IMR-90 (cell line): ENCODE data around the gene EPOP. TPM values are rescaled to one million over a fixed set of nuclear protein-coding genes. Genes with fewer than 3 reads are reported as not detected.

Source experiments
- ATAC-seq: fragments of 200-7000 bp; cut with Tn5 transposase; 2 replicates; pipeline ENCODE4 v1.9.1; 2020; ENCODE audit warnings: low read depth, mild to moderate bottlenecking, moderate library complexity
- BruUV-seq: library from RNA; stranded (reverse); fragments of 400-500 nt; replicated peaks from 2 replicates; lab custom pipeline; 2021; lab: Mats Ljungman, UMichigan
- CTCF ChIA-PET: fragments of 300-600 bp; formaldehyde crosslinking; extraction: SDS; loops from one replicate; lab custom pipeline; 2021; ENCODE audit warnings: antibody characterized with exemption; lab: Yijun Ruan, JAX
- POLR2A ChIA-PET: fragments of 300-600 bp; sonication (Branson Sonifier 250); formaldehyde crosslinking; loops from one replicate; lab custom pipeline; 2022; ENCODE audit warnings: antibody characterized with exemption; ENCODE audit not compliant: unreplicated experiment; lab: Charles Lee
- DNase-seq: peaks from one replicate; pipeline ENCODE4 v3.0.0; 2013
- H2AFZ ChIP-seq: replicated peaks from 2 replicates; pipeline ENCODE3; 2013; ENCODE audit warnings: low read length, mild to moderate bottlenecking; ENCODE audit not compliant: poor library complexity
- H2AK5ac ChIP-seq: 2 replicates; pipeline ENCODE4 v1.6.1; 2013; ENCODE audit warnings: low read depth, low read length, inconsistent platforms
- H2AK9ac ChIP-seq: replicated peaks from 2 replicates; pipeline ENCODE3; 2013; ENCODE audit warnings: mild to moderate bottlenecking, low read depth, low read length, moderate library complexity; ENCODE audit not compliant: poor library complexity
- H2BK120ac ChIP-seq: 2 replicates; pipeline ENCODE4 v1.6.1; 2013; ENCODE audit warnings: low read depth, low read length, inconsistent platforms
- H2BK15ac ChIP-seq: 3 replicates; pipeline ENCODE4 v1.6.1; 2013; ENCODE audit warnings: low read depth, low read length, inconsistent platforms
- H2BK20ac ChIP-seq: 2 replicates; pipeline ENCODE4 v1.6.1; 2013; ENCODE audit warnings: low read depth, mild to moderate bottlenecking, inconsistent platforms, low read length, moderate library complexity
- H2BK5ac ChIP-seq: 2 replicates; pipeline ENCODE4 v1.6.1; 2013; ENCODE audit warnings: mild to moderate bottlenecking, low read depth, low read length, inconsistent platforms; ENCODE audit not compliant: poor library complexity, severe bottlenecking
- H3K14ac ChIP-seq: replicated peaks from 2 replicates; pipeline ENCODE4 v1.6.1; 2013; ENCODE audit warnings: low read depth, low read length, inconsistent platforms
- H3K18ac ChIP-seq: 2 replicates; pipeline ENCODE4 v1.6.1; 2013; ENCODE audit warnings: low read depth, low read length, control low read depth
- H3K23ac ChIP-seq: 2 replicates; pipeline ENCODE4 v1.6.1; 2013; ENCODE audit warnings: low read depth, low read length, inconsistent platforms
- H3K27ac ChIP-seq: 2 replicates; pipeline ENCODE4 v1.5.1; 2013; ENCODE audit warnings: mild to moderate bottlenecking, control low read depth, low read length; ENCODE audit not compliant: insufficient read depth
- H3K27me3 ChIP-seq: 2 replicates; pipeline ENCODE4 v1.6.1; 2013; ENCODE audit warnings: low read length; ENCODE audit not compliant: control insufficient read depth, insufficient read depth
- H3K36me3 ChIP-seq: 2 replicates; pipeline ENCODE4 v1.6.1; 2013; ENCODE audit warnings: low read length, mixed read lengths; ENCODE audit not compliant: control insufficient read depth, insufficient read depth
- H3K4ac ChIP-seq: 2 replicates; pipeline ENCODE4 v1.6.1; 2013; ENCODE audit warnings: low read depth, low read length, inconsistent platforms
- H3K4me1 ChIP-seq: 2 replicates; pipeline ENCODE4 v1.6.1; 2013; ENCODE audit warnings: low read length, mixed read lengths; ENCODE audit not compliant: control insufficient read depth, insufficient read depth
- H3K4me2 ChIP-seq: 2 replicates; pipeline ENCODE4 v1.6.1; 2013; ENCODE audit warnings: low read depth, mild to moderate bottlenecking, control low read depth, low read length, moderate library complexity
- H3K4me3 ChIP-seq: 2 replicates; pipeline ENCODE4 v1.5.1; 2013; ENCODE audit warnings: low read depth, mild to moderate bottlenecking, control low read depth, low read length, moderate library complexity; ENCODE audit not compliant: insufficient read depth
- H3K56ac ChIP-seq: 2 replicates; pipeline ENCODE4 v1.6.1; 2013; ENCODE audit warnings: low read length, inconsistent platforms; ENCODE audit not compliant: insufficient read depth; ENCODE audit errors: extremely low read depth
- H3K79me1 ChIP-seq, 2 experiments: 2 replicates each; pipeline ENCODE4 v1.6.1; 2013; ENCODE audit warnings: low read length in 2 of 2, inconsistent platforms in 1 of 2, low read depth in 1 of 2
- H3K9ac ChIP-seq: 2 replicates; pipeline ENCODE4 v1.6.1; 2013; ENCODE audit warnings: low read depth, low read length, control low read depth
- H3K9me1 ChIP-seq: 2 replicates; pipeline ENCODE4 v1.6.1; 2013; ENCODE audit warnings: low read length, inconsistent platforms; ENCODE audit not compliant: insufficient read depth
- H3K9me3 ChIP-seq: 2 replicates; pipeline ENCODE4 v1.6.1; 2013; ENCODE audit warnings: low read length; ENCODE audit not compliant: control insufficient read depth, insufficient read depth
- H4K20me1 ChIP-seq: 2 replicates; pipeline ENCODE4 v1.6.1; 2013; ENCODE audit warnings: low read length, inconsistent platforms; ENCODE audit not compliant: insufficient read depth
- H4K5ac ChIP-seq: 2 replicates; pipeline ENCODE4 v1.6.1; 2013; ENCODE audit warnings: mild to moderate bottlenecking, low read depth, low read length, control low read depth
- H4K8ac ChIP-seq, 2 experiments: 2 replicates each; pipeline ENCODE4 v1.6.1; 2013; ENCODE audit warnings: low read depth in 2 of 2, low read length in 2 of 2, control low read depth in 1 of 2, inconsistent platforms in 1 of 2
- H4K91ac ChIP-seq: 2 replicates; pipeline ENCODE4 v1.6.1; 2013; ENCODE audit warnings: low read depth, low read length, inconsistent platforms; ENCODE audit not compliant: insufficient read depth
- BHLHE40 ChIP-seq: fragments of 150-350 bp; IDR thresholded peaks from 2 replicates; pipeline ENCODE4 v1.6.1; 2016; ENCODE audit warnings: mild to moderate bottlenecking, low read depth, low read length
- CEBPB ChIP-seq: IDR thresholded peaks from 2 replicates; pipeline ENCODE4 v1.6.1; 2012; ENCODE audit warnings: low read depth, low read length, improper control_type of control experiment
- CHD1 ChIP-seq: IDR thresholded peaks from 2 replicates; pipeline ENCODE4 v1.6.1; 2012; ENCODE audit warnings: low read depth, low read length, improper control_type of control experiment
- FOS ChIP-seq: fragments of 150-350 bp; IDR thresholded peaks from 2 replicates; pipeline ENCODE4 v1.6.1; 2016; ENCODE audit warnings: low read depth, low read length
- MAFK ChIP-seq: IDR thresholded peaks from 2 replicates; pipeline ENCODE4 v1.6.1; 2012; ENCODE audit warnings: low read depth, low read length, improper control_type of control experiment
- MAZ ChIP-seq: IDR thresholded peaks from 2 replicates; pipeline ENCODE4 v1.6.1; 2012; ENCODE audit warnings: low read depth, mild to moderate bottlenecking, low read length, improper control_type of control experiment, moderate library complexity, borderline replicate concordance
- MXI1 ChIP-seq: IDR thresholded peaks from 2 replicates; pipeline ENCODE4 v1.6.1; 2012; ENCODE audit warnings: low read depth, mild to moderate bottlenecking, low read length, moderate library complexity, borderline replicate concordance
- NFE2L2 ChIP-seq: fragments of 150-350 bp; IDR thresholded peaks from 2 replicates; pipeline ENCODE4 v1.6.1; 2016; ENCODE audit warnings: low read depth, mild to moderate bottlenecking, low read length
- RAD21 ChIP-seq: IDR thresholded peaks from 2 replicates; pipeline ENCODE4 v1.6.1; 2012; ENCODE audit warnings: low read length, improper control_type of control experiment
- RCOR1 ChIP-seq: IDR thresholded peaks from 2 replicates; pipeline ENCODE4 v1.6.1; 2012; ENCODE audit warnings: mild to moderate bottlenecking, low read length, improper control_type of control experiment; ENCODE audit not compliant: insufficient replicate concordance
- RFX5 ChIP-seq: IDR thresholded peaks from 2 replicates; pipeline ENCODE4 v1.8.0; 2012; ENCODE audit warnings: low read depth, mild to moderate bottlenecking, low read length, moderate library complexity
- SMC3 ChIP-seq: fragments of 150-350 bp; IDR thresholded peaks from 2 replicates; pipeline ENCODE4 v1.6.1; 2016; ENCODE audit warnings: low read depth, mild to moderate bottlenecking, antibody characterized with exemption, low read length, moderate library complexity
- WGBS, 2 experiments: methylation state at CpG; one replicate each; pipeline versions ENCODE4 v1.1.5 to v1.1.7; 2013; ENCODE audit warnings: missing lambda C conversion rate in 2 of 2; ENCODE audit not compliant: insufficient read length in 1 of 2; ENCODE audit errors: extremely low coverage in 2 of 2; 5-methylcytosine and 5-hydroxymethylcytosine counted together
- dilution Hi-C: fragments of 300-500 bp; cut with HindIII; formaldehyde crosslinking; loops from one replicate; pipeline ENCODE4 v1.14.3; 2018; ENCODE audit warnings: low sequenced_read_pairs; ENCODE audit not compliant: unreplicated experiment
- in situ Hi-C: fragments of 300-500 bp; cut with MboI; formaldehyde crosslinking; loops from 3 replicates; pipeline ENCODE4 v1.14.3; 2019; ENCODE audit warnings: low sequenced_read_pairs, inconsistent platforms, mixed read lengths
- intact Hi-C: fragments of 100-400 bp; cut with micrococcal nuclease; formaldehyde crosslinking; loops from 2 replicates; pipeline ENCODE4 v1.10.0; 2022
- polyA plus RNA-seq, 3 experiments: library from polyadenylated mRNA; depleted of rRNA; stranded (reverse); fragments of >200 nt; gene quantifications; 2 replicates each; pipeline ENCODE4 v1.2.3, GENCODE V29; 2012; ENCODE audit warnings: low replicate concordance in 1 of 3
- total RNA-seq: library from RNA; depleted of rRNA; stranded (reverse); fragments of >200 nt; gene quantifications from 2 replicates; pipeline ENCODE4 v1.2.3, GENCODE V29; 2012
- TF ChIP-seq, protein P1 (sequence below): fragments of 150-350 bp; IDR thresholded peaks from 2 replicates; pipeline ENCODE4 v1.6.1; 2017; ENCODE audit warnings: mild to moderate bottlenecking, antibody characterized with exemption, low read length, low read depth
- TF ChIP-seq, protein P2 (sequence below): fragments of 150-350 bp; IDR thresholded peaks from 2 replicates; pipeline ENCODE4 v1.6.1; 2016; ENCODE audit warnings: low read depth, mild to moderate bottlenecking, low read length, moderate library complexity, borderline replicate concordance

The EPOP gene
- total and polyA plus RNA-seq, 2 of the 4 experiments (the other 2 are of a cell fraction), result 0.36 to 0.82 TPM

DNA sequence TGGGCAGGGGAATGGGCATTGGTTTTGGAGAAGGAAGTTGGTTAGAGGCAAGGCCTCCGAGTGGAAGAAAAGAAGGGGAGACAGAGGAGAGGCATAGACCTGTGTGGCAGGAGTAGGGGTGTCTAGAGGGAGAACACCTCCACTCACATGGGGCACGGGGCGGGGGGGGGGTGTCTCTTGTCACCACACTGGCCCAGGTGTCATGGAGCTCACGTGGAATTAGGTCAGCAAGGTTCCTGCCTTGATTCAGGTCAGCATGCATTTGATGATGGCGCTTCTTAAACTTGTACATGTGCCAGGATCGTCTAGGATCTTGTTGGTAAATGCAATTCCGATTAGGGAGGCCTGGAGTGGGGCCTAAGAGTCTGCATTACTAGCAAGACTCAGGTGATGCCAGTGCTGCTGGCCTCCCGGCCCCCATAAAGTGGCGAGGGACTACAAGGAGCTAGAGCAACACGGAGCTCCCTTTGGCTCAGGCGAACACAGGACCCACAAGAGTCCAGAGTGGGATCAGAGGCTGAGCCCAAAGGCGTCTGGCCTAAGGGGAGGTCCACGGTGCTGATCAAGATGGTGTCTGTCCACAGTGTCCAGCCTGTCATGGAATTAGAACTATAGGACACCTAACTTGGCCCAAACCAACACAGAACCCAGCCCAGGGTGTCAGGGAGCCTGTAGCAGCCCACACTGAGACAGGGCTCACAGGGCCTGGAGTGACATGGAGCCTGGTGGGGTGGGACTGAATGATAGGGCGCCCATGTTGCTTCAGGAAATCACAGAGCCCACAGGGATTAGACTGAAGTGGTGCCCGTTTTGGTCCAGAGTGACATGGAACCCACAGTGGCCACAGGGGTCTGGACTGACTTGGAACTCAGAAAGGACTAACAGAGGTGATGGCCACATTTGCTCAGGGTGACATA, 16.7 kb downstream of the EPOP start:
- Histone ChIP-seq H3K27ac (no peak overlapping the region), H4K5ac (no peak overlapping the region), H3K4me1 (no peaks in the 10 kb centered on the region), H2BK120ac (no peak overlapping the region), H2BK15ac (no peak overlapping the region), H2AK5ac (no peak overlapping the region), H3K9me1 (no peaks in the 10 kb centered on the region; the same call in 1 of the 2 replicates), H3K18ac (no peak overlapping the region), H3K4me2 (no peak overlapping the region), H3K4ac (no peak overlapping the region), H3K14ac (no peak overlapping the region), H2BK5ac (no peak overlapping the region), H3K4me3 (no peak overlapping the region), H3K23ac (no peak overlapping the region; the same call in 1 of the 2 replicates), H3K9ac (no peak overlapping the region), H3K79me1 (no peaks in the 10 kb centered on the region), H3K27me3 (peaks cover 55% of the 10 kb centered on the region), H2BK20ac (no peak overlapping the region), H4K20me1 (no peaks in the 10 kb centered on the region), H3K36me3 (no peaks in the 10 kb centered on the region), H3K56ac (no peak overlapping the region), H4K8ac (no peak overlapping the region), H4K91ac (no peak overlapping the region), H2AFZ (no peak overlapping the region), H2AK9ac (no peak overlapping the region), H3K9me3 (no peaks in the 10 kb centered on the region)
- dilution Hi-C loops (no loop called here), in situ Hi-C loops (no loop called here), intact Hi-C loops (no loop called here)
- BruUV-seq, result no TSS peak
- ATAC-seq (no peak), DNase-seq (no peak)
- 66% methylated on average over 10 of the region's 15 CpGs; no CpG with 5 or more reads in 1 of the 2 experiments for WGBS, 2 experiments
- TF ChIP-seq BHLHE40, result no peak
- TF ChIP-seq, protein P1, sequence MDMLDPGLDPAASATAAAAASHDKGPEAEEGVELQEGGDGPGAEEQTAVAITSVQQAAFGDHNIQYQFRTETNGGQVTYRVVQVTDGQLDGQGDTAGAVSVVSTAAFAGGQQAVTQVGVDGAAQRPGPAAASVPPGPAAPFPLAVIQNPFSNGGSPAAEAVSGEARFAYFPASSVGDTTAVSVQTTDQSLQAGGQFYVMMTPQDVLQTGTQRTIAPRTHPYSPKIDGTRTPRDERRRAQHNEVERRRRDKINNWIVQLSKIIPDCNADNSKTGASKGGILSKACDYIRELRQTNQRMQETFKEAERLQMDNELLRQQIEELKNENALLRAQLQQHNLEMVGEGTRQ, result no peak
- TF ChIP-seq NFE2L2, result no peak
- no peak for TF ChIP-seq RAD21
- TF ChIP-seq SMC3, result no peak
- no peak for TF ChIP-seq RCOR1
- no peak for TF ChIP-seq CHD1
- TF ChIP-seq MAZ, result no peak
- no peak for TF ChIP-seq MAFK
- TF ChIP-seq, protein P2, sequence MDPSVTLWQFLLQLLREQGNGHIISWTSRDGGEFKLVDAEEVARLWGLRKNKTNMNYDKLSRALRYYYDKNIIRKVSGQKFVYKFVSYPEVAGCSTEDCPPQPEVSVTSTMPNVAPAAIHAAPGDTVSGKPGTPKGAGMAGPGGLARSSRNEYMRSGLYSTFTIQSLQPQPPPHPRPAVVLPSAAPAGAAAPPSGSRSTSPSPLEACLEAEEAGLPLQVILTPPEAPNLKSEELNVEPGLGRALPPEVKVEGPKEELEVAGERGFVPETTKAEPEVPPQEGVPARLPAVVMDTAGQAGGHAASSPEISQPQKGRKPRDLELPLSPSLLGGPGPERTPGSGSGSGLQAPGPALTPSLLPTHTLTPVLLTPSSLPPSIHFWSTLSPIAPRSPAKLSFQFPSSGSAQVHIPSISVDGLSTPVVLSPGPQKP, result no peak
- no peak for TF ChIP-seq RFX5
- TF ChIP-seq CEBPB, result no peak
- TF ChIP-seq MXI1, result no peak
- TF ChIP-seq FOS, result no peak
- ChIA-PET POLR2A (no interaction called here), CTCF (no interaction called here)
